ENCODE results near the gene LIPE.

- no peak for TF ChIP-seq CTCF (IDR thresholded peaks at IDR 0.05; ENCODE audit: low read depth, low read length, poor library complexity, severe bottlenecking)
- TF ChIP-seq EZH2phosphoT487 (IDR thresholded peaks at IDR 0.05; ENCODE audit: borderline replicate concordance, low read length), result no peak
These were observed 28.5 kb upstream of the LIPE start for GRCh38 chr19:42455621-42456081.
